ENCODE data around the gene SPATA22. TPM values are rescaled to one million over a fixed set of nuclear protein-coding genes. Genes with fewer than 3 reads are reported as not detected.
"Not testable (repeated sequence)": the region's sequence is repeated elsewhere in the genome, so short reads cannot be mapped to it uniquely, and the experiment has no call there.

The SPATA22 gene
- total RNA-seq, 2 donors from 2014 or later = not detected

GRCh38 chr17:3472137-3472536 lies 518 bp upstream of the SPATA22 start:
- Histone ChIP-seq H3K27me3 (ENCODE audit: control insufficient read depth, insufficient read depth, low read length, poor library complexity, severe bottlenecking) (no peaks in the 10 kb centered on the region), H3K27ac (ENCODE audit: low read depth, low read length) (no peak overlapping the region), H3K4me1 (ENCODE audit: control insufficient read depth, insufficient read depth, low read length) (no peaks in the 10 kb centered on the region), H3K4me3 (ENCODE audit: low read length) (no peak overlapping the region), H3K36me3 (ENCODE audit: control insufficient read depth, insufficient read depth, low read length) (no peaks in the 10 kb centered on the region), H3K9me3 (ENCODE audit: control insufficient read depth, low read length) (no peaks in the 10 kb centered on the region), H3K9ac (ENCODE audit: extremely low read depth, low read length, poor library complexity, severe bottlenecking) (no peak overlapping the region)
- WGBS, 2 experiments (ENCODE audit: insufficient coverage in 1 of 2, insufficient read length in 1 of 2) = 90 to 95% methylated on average over 18 to 21 of the region's 21 CpGs
- Mint-ChIP-seq H3K27ac (no peak overlapping the region), H3K9me3 (no peaks in the 10 kb centered on the region), H3K27me3 (ENCODE audit: insufficient read depth) (no peaks in the 10 kb centered on the region), H3K4me3 (no peak overlapping the region), H3K4me1 (no peaks in the 10 kb centered on the region), H3K36me3 (ENCODE audit: low read depth) (no peaks in the 10 kb centered on the region)
- TF ChIP-seq, protein P1, sequence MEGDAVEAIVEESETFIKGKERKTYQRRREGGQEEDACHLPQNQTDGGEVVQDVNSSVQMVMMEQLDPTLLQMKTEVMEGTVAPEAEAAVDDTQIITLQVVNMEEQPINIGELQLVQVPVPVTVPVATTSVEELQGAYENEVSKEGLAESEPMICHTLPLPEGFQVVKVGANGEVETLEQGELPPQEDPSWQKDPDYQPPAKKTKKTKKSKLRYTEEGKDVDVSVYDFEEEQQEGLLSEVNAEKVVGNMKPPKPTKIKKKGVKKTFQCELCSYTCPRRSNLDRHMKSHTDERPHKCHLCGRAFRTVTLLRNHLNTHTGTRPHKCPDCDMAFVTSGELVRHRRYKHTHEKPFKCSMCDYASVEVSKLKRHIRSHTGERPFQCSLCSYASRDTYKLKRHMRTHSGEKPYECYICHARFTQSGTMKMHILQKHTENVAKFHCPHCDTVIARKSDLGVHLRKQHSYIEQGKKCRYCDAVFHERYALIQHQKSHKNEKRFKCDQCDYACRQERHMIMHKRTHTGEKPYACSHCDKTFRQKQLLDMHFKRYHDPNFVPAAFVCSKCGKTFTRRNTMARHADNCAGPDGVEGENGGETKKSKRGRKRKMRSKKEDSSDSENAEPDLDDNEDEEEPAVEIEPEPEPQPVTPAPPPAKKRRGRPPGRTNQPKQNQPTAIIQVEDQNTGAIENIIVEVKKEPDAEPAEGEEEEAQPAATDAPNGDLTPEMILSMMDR (conservative IDR thresholded peaks at IDR 0.05) = no peak
- DNase-seq = no peak

DNA sequence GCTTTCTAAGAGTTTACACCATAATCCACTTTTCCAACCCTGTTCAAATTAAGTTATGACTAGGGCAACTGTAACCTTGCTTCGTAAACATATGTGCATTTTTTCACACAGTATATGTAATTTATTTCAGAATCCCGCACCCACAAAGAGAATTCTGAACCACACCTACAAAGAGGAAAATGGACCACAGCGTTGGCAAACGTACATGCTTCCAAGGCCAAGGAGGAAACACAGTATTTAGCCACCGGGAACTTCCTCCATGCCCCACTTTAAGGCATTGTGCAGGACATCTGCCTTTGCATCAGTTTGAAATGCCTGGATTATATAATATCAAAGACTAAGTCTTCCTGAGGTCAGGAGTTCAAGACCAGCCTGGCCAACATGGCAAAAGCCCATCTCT lies 2.1 kb downstream of the SPATA22 start:
- H3K9me3 ChIP-seq (ENCODE audit: control insufficient read depth, low read length) = no peaks in the 10 kb centered on the region
- no peaks in the 10 kb centered on the region for H3K4me1 Mint-ChIP-seq
- H3K27me3 Mint-ChIP-seq (ENCODE audit: insufficient read depth) = no peaks in the 10 kb centered on the region
- no peak overlapping the region for H3K4me3 Mint-ChIP-seq
- H3K27ac Mint-ChIP-seq = no peak overlapping the region
- H3K36me3 Mint-ChIP-seq (ENCODE audit: low read depth) = no peaks in the 10 kb centered on the region
- no peak overlapping the region for H3K4me3 ChIP-seq (ENCODE audit: low read length)
- TF ChIP-seq, protein P1 (conservative IDR thresholded peaks at IDR 0.05) = no peak
- no peaks in the 10 kb centered on the region for H3K36me3 ChIP-seq (ENCODE audit: control insufficient read depth, insufficient read depth, low read length)
- H3K27me3 ChIP-seq (ENCODE audit: control insufficient read depth, insufficient read depth, low read length, poor library complexity, severe bottlenecking) = no peaks in the 10 kb centered on the region
- H3K4me1 ChIP-seq (ENCODE audit: control insufficient read depth, insufficient read depth, low read length) = no peaks in the 10 kb centered on the region
- no peak for DNase-seq
- H3K9me3 Mint-ChIP-seq = peaks cover 4% of the 10 kb centered on the region
- H3K9ac ChIP-seq (ENCODE audit: extremely low read depth, low read length, poor library complexity, severe bottlenecking) = no peak overlapping the region
- no peak overlapping the region for H3K27ac ChIP-seq (ENCODE audit: low read depth, low read length)
- 70 to 74% methylated on average over 4 to 5 of the region's 5 CpGs for WGBS, 2 experiments (ENCODE audit: insufficient coverage in 1 of 2, insufficient read length in 1 of 2)

DNA sequence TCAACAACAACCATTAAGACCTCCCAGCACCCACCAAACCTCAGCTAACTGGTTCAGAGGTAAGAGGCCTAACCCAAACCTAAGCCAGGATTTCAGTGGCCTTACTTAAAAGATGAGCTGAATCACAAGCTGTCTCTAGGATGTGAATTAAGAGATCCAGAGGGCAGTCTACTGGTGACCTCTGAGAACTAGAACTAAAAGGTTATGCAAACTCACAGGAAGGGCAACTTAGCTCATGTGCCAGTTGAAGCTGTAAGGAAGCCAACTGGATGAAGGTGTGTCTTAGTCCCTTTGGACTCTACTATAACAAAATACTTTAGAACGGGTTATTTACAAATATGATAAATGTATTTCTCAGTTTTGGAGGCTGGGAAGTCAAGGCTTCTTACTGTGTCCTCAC lies 5.3 kb downstream of the SPATA22 start:
- H3K36me3 ChIP-seq (ENCODE audit: control insufficient read depth, insufficient read depth, low read length); H3K9me3 ChIP-seq (ENCODE audit: control insufficient read depth, low read length); H3K9ac ChIP-seq (ENCODE audit: extremely low read depth, low read length, poor library complexity, severe bottlenecking); H3K27me3 Mint-ChIP-seq (ENCODE audit: insufficient read depth); H3K4me3 ChIP-seq (ENCODE audit: low read length); H3K36me3 Mint-ChIP-seq (ENCODE audit: low read depth); H3K4me1 Mint-ChIP-seq; H3K27ac Mint-ChIP-seq; H3K27me3 ChIP-seq (ENCODE audit: control insufficient read depth, insufficient read depth, low read length, poor library complexity, severe bottlenecking); H3K4me1 ChIP-seq (ENCODE audit: control insufficient read depth, insufficient read depth, low read length); H3K27ac ChIP-seq (ENCODE audit: low read depth, low read length); H3K4me3 Mint-ChIP-seq; DNase-seq: not testable (repeated sequence)
- peaks cover 11% of the 10 kb centered on the region for H3K9me3 Mint-ChIP-seq
- WGBS, 2 experiments (ENCODE audit: insufficient coverage in 1 of 2, insufficient read length in 1 of 2) = no CpG with 5 or more reads among the region's 1 CpG

DNA sequence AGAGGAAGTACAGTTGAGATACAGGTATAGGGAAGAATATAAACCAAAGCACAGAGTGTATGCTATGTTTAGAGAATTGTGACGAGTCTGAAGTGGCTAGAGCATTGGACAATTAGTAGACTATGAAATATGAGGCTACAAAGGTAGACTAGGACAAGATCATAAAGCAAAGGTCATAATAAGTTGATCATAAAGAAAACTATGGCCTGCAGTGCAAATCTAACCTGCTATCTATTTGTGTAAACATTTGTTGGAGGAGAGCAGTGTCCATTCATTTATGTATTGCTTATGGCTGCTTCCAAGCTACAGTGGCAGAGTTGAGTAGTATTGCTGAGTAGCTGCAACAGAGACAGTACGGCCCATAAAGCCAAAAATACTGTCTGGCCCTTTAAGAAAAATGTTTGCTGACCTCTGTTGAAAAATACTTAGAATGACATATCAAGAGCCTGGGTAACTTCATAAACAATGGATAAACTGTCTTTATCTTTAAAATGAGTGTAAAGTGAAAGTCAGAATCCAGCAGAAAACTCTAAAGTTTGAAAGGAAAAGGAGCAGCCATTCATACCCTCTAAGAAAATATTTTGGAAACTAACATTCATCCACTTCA lies 23.5 kb downstream of the SPATA22 start:
- Mint-ChIP-seq H3K27ac (no peak overlapping the region), H3K9me3 (no peaks in the 10 kb centered on the region)

More for the DNA sequence above, 23.5 kb downstream of the SPATA22 start:
- Mint-ChIP-seq H3K4me1 (no peaks in the 10 kb centered on the region), H3K27me3 (ENCODE audit: insufficient read depth) (peaks cover 2% of the 10 kb centered on the region), H3K4me3 (no peak overlapping the region), H3K36me3 (ENCODE audit: low read depth) (no peaks in the 10 kb centered on the region)
- Histone ChIP-seq H3K36me3 (ENCODE audit: control insufficient read depth, insufficient read depth, low read length) (no peaks in the 10 kb centered on the region), H3K4me3 (ENCODE audit: low read length) (no peak overlapping the region), H3K9ac (ENCODE audit: extremely low read depth, low read length, poor library complexity, severe bottlenecking) (no peak overlapping the region), H3K27me3 (ENCODE audit: control insufficient read depth, insufficient read depth, low read length, poor library complexity, severe bottlenecking) (no peaks in the 10 kb centered on the region), H3K27ac (ENCODE audit: low read depth, low read length) (no peak overlapping the region), H3K9me3 (ENCODE audit: control insufficient read depth, low read length) (no peaks in the 10 kb centered on the region), H3K4me1 (ENCODE audit: control insufficient read depth, insufficient read depth, low read length) (no peaks in the 10 kb centered on the region)
- 85 to 93% methylated on average over 2 of the region's 2 CpGs for WGBS, 2 experiments (ENCODE audit: insufficient coverage in 1 of 2, insufficient read length in 1 of 2)
- TF ChIP-seq, protein P1 (conservative IDR thresholded peaks at IDR 0.05) = no peak
- no peak for DNase-seq

All from endodermal cell (in vitro differentiated cells).